IMR-90 (cell line): ENCODE measurements around the gene PLOD3. TPM values are rescaled to one million over a fixed set of nuclear protein-coding genes. Genes with fewer than 3 reads are reported as not detected.

ENCODE experiments used
- ATAC-seq: fragments of 200-7000 bp; cut with Tn5 transposase; 2 replicates; pipeline ENCODE4 v1.9.1; 2020; ENCODE audit warnings: low read depth, mild to moderate bottlenecking, moderate library complexity
- BruUV-seq: library from RNA; stranded (reverse); fragments of 400-500 nt; replicated peaks from 2 replicates; lab custom pipeline; 2021; lab: Mats Ljungman, UMichigan
- CTCF ChIA-PET: fragments of 300-600 bp; formaldehyde crosslinking; extraction: SDS; loops from one replicate; lab custom pipeline; 2021; ENCODE audit warnings: antibody characterized with exemption; lab: Yijun Ruan, JAX
- POLR2A ChIA-PET: fragments of 300-600 bp; sonication (Branson Sonifier 250); formaldehyde crosslinking; loops from one replicate; lab custom pipeline; 2022; ENCODE audit warnings: antibody characterized with exemption; ENCODE audit not compliant: unreplicated experiment; lab: Charles Lee
- DNase-seq: peaks from one replicate; pipeline ENCODE4 v3.0.0; 2013
- H2AFZ ChIP-seq: replicated peaks from 2 replicates; pipeline ENCODE3; 2013; ENCODE audit warnings: low read length, mild to moderate bottlenecking; ENCODE audit not compliant: poor library complexity
- H2AK5ac ChIP-seq: 2 replicates; pipeline ENCODE4 v1.6.1; 2013; ENCODE audit warnings: low read depth, low read length, inconsistent platforms
- H2AK9ac ChIP-seq: replicated peaks from 2 replicates; pipeline ENCODE3; 2013; ENCODE audit warnings: mild to moderate bottlenecking, low read depth, low read length, moderate library complexity; ENCODE audit not compliant: poor library complexity
- H2BK120ac ChIP-seq: 2 replicates; pipeline ENCODE4 v1.6.1; 2013; ENCODE audit warnings: low read depth, low read length, inconsistent platforms
- H2BK15ac ChIP-seq: 3 replicates; pipeline ENCODE4 v1.6.1; 2013; ENCODE audit warnings: low read depth, low read length, inconsistent platforms
- H2BK20ac ChIP-seq: 2 replicates; pipeline ENCODE4 v1.6.1; 2013; ENCODE audit warnings: low read depth, mild to moderate bottlenecking, inconsistent platforms, low read length, moderate library complexity
- H2BK5ac ChIP-seq: 2 replicates; pipeline ENCODE4 v1.6.1; 2013; ENCODE audit warnings: mild to moderate bottlenecking, low read depth, low read length, inconsistent platforms; ENCODE audit not compliant: poor library complexity, severe bottlenecking
- H3K14ac ChIP-seq: replicated peaks from 2 replicates; pipeline ENCODE4 v1.6.1; 2013; ENCODE audit warnings: low read depth, low read length, inconsistent platforms
- H3K18ac ChIP-seq: 2 replicates; pipeline ENCODE4 v1.6.1; 2013; ENCODE audit warnings: low read depth, low read length, control low read depth
- H3K23ac ChIP-seq: 2 replicates; pipeline ENCODE4 v1.6.1; 2013; ENCODE audit warnings: low read depth, low read length, inconsistent platforms
- H3K27ac ChIP-seq: 2 replicates; pipeline ENCODE4 v1.5.1; 2013; ENCODE audit warnings: mild to moderate bottlenecking, control low read depth, low read length; ENCODE audit not compliant: insufficient read depth
- H3K27me3 ChIP-seq: 2 replicates; pipeline ENCODE4 v1.6.1; 2013; ENCODE audit warnings: low read length; ENCODE audit not compliant: control insufficient read depth, insufficient read depth
- H3K36me3 ChIP-seq: 2 replicates; pipeline ENCODE4 v1.6.1; 2013; ENCODE audit warnings: low read length, mixed read lengths; ENCODE audit not compliant: control insufficient read depth, insufficient read depth
- H3K4ac ChIP-seq: 2 replicates; pipeline ENCODE4 v1.6.1; 2013; ENCODE audit warnings: low read depth, low read length, inconsistent platforms
- H3K4me1 ChIP-seq: 2 replicates; pipeline ENCODE4 v1.6.1; 2013; ENCODE audit warnings: low read length, mixed read lengths; ENCODE audit not compliant: control insufficient read depth, insufficient read depth
- H3K4me2 ChIP-seq: 2 replicates; pipeline ENCODE4 v1.6.1; 2013; ENCODE audit warnings: low read depth, mild to moderate bottlenecking, control low read depth, low read length, moderate library complexity
- H3K4me3 ChIP-seq: 2 replicates; pipeline ENCODE4 v1.5.1; 2013; ENCODE audit warnings: low read depth, mild to moderate bottlenecking, control low read depth, low read length, moderate library complexity; ENCODE audit not compliant: insufficient read depth
- H3K56ac ChIP-seq: 2 replicates; pipeline ENCODE4 v1.6.1; 2013; ENCODE audit warnings: low read length, inconsistent platforms; ENCODE audit not compliant: insufficient read depth; ENCODE audit errors: extremely low read depth
- H3K79me1 ChIP-seq, 2 experiments: 2 replicates each; pipeline ENCODE4 v1.6.1; 2013; ENCODE audit warnings: low read length in 2 of 2, inconsistent platforms in 1 of 2, low read depth in 1 of 2
- H3K9ac ChIP-seq: 2 replicates; pipeline ENCODE4 v1.6.1; 2013; ENCODE audit warnings: low read depth, low read length, control low read depth
- H3K9me1 ChIP-seq: 2 replicates; pipeline ENCODE4 v1.6.1; 2013; ENCODE audit warnings: low read length, inconsistent platforms; ENCODE audit not compliant: insufficient read depth
- H3K9me3 ChIP-seq: 2 replicates; pipeline ENCODE4 v1.6.1; 2013; ENCODE audit warnings: low read length; ENCODE audit not compliant: control insufficient read depth, insufficient read depth
- H4K20me1 ChIP-seq: 2 replicates; pipeline ENCODE4 v1.6.1; 2013; ENCODE audit warnings: low read length, inconsistent platforms; ENCODE audit not compliant: insufficient read depth
- H4K5ac ChIP-seq: 2 replicates; pipeline ENCODE4 v1.6.1; 2013; ENCODE audit warnings: mild to moderate bottlenecking, low read depth, low read length, control low read depth
- H4K8ac ChIP-seq, 2 experiments: 2 replicates each; pipeline ENCODE4 v1.6.1; 2013; ENCODE audit warnings: low read depth in 2 of 2, low read length in 2 of 2, control low read depth in 1 of 2, inconsistent platforms in 1 of 2
- H4K91ac ChIP-seq: 2 replicates; pipeline ENCODE4 v1.6.1; 2013; ENCODE audit warnings: low read depth, low read length, inconsistent platforms; ENCODE audit not compliant: insufficient read depth
- BHLHE40 ChIP-seq: fragments of 150-350 bp; IDR thresholded peaks from 2 replicates; pipeline ENCODE4 v1.6.1; 2016; ENCODE audit warnings: mild to moderate bottlenecking, low read depth, low read length
- CEBPB ChIP-seq: IDR thresholded peaks from 2 replicates; pipeline ENCODE4 v1.6.1; 2012; ENCODE audit warnings: low read depth, low read length, improper control_type of control experiment
- CHD1 ChIP-seq: IDR thresholded peaks from 2 replicates; pipeline ENCODE4 v1.6.1; 2012; ENCODE audit warnings: low read depth, low read length, improper control_type of control experiment
- ELK1 ChIP-seq: fragments of 150-350 bp; IDR thresholded peaks from 2 replicates; pipeline ENCODE4 v1.6.1; 2016; ENCODE audit warnings: low read depth, mild to moderate bottlenecking, low read length, moderate library complexity, borderline replicate concordance
- FOS ChIP-seq: fragments of 150-350 bp; IDR thresholded peaks from 2 replicates; pipeline ENCODE4 v1.6.1; 2016; ENCODE audit warnings: low read depth, low read length
- MAFK ChIP-seq: IDR thresholded peaks from 2 replicates; pipeline ENCODE4 v1.6.1; 2012; ENCODE audit warnings: low read depth, low read length, improper control_type of control experiment
- MAZ ChIP-seq: IDR thresholded peaks from 2 replicates; pipeline ENCODE4 v1.6.1; 2012; ENCODE audit warnings: low read depth, mild to moderate bottlenecking, low read length, improper control_type of control experiment, moderate library complexity, borderline replicate concordance
- MXI1 ChIP-seq: IDR thresholded peaks from 2 replicates; pipeline ENCODE4 v1.6.1; 2012; ENCODE audit warnings: low read depth, mild to moderate bottlenecking, low read length, moderate library complexity, borderline replicate concordance
- NFE2L2 ChIP-seq: fragments of 150-350 bp; IDR thresholded peaks from 2 replicates; pipeline ENCODE4 v1.6.1; 2016; ENCODE audit warnings: low read depth, mild to moderate bottlenecking, low read length
- POLR2A ChIP-seq: IDR thresholded peaks from 2 replicates; pipeline ENCODE4 v1.6.1; 2012; ENCODE audit warnings: mild to moderate bottlenecking, low read depth, low read length
- RAD21 ChIP-seq: IDR thresholded peaks from 2 replicates; pipeline ENCODE4 v1.6.1; 2012; ENCODE audit warnings: low read length, improper control_type of control experiment
- RCOR1 ChIP-seq: IDR thresholded peaks from 2 replicates; pipeline ENCODE4 v1.6.1; 2012; ENCODE audit warnings: mild to moderate bottlenecking, low read length, improper control_type of control experiment; ENCODE audit not compliant: insufficient replicate concordance
- RFX5 ChIP-seq: IDR thresholded peaks from 2 replicates; pipeline ENCODE4 v1.8.0; 2012; ENCODE audit warnings: low read depth, mild to moderate bottlenecking, low read length, moderate library complexity
- SMC3 ChIP-seq: fragments of 150-350 bp; IDR thresholded peaks from 2 replicates; pipeline ENCODE4 v1.6.1; 2016; ENCODE audit warnings: low read depth, mild to moderate bottlenecking, antibody characterized with exemption, low read length, moderate library complexity
- USF2 ChIP-seq: fragments of 150-350 bp; IDR thresholded peaks from 2 replicates; pipeline ENCODE4 v1.6.1; 2017; ENCODE audit warnings: mild to moderate bottlenecking, antibody characterized with exemption, low read length, low read depth
- WGBS, 2 experiments: methylation state at CpG; one replicate each; pipeline versions ENCODE4 v1.1.5 to v1.1.7; 2013; ENCODE audit warnings: missing lambda C conversion rate in 2 of 2; ENCODE audit not compliant: insufficient read length in 1 of 2; ENCODE audit errors: extremely low coverage in 2 of 2; 5-methylcytosine and 5-hydroxymethylcytosine counted together
- dilution Hi-C: fragments of 300-500 bp; cut with HindIII; formaldehyde crosslinking; loops from one replicate; pipeline ENCODE4 v1.14.3; 2018; ENCODE audit warnings: low sequenced_read_pairs; ENCODE audit not compliant: unreplicated experiment
- in situ Hi-C: fragments of 300-500 bp; cut with MboI; formaldehyde crosslinking; loops from 3 replicates; pipeline ENCODE4 v1.14.3; 2019; ENCODE audit warnings: low sequenced_read_pairs, inconsistent platforms, mixed read lengths
- intact Hi-C: fragments of 100-400 bp; cut with micrococcal nuclease; formaldehyde crosslinking; loops from 2 replicates; pipeline ENCODE4 v1.10.0; 2022
- polyA plus RNA-seq, 3 experiments: library from polyadenylated mRNA; depleted of rRNA; stranded (reverse); fragments of >200 nt; gene quantifications; 2 replicates each; pipeline ENCODE4 v1.2.3, GENCODE V29; 2012; ENCODE audit warnings: low replicate concordance in 1 of 3
- total RNA-seq: library from RNA; depleted of rRNA; stranded (reverse); fragments of >200 nt; gene quantifications from 2 replicates; pipeline ENCODE4 v1.2.3, GENCODE V29; 2012
- TF ChIP-seq, protein P1 (sequence below): conservative IDR thresholded peaks from 2 replicates; pipeline ENCODE4 v1.5.1; 2012; ENCODE audit warnings: mild to moderate bottlenecking, low read depth, low read length, improper control_type of control experiment

PLOD3 gene
- total and polyA plus RNA-seq, 2 of the 4 experiments (the other 2 are of a cell fraction): 21.7 to 159 TPM

- H2BK120ac ChIP-seq: no peak overlapping the region
- H2AFZ ChIP-seq: no peak overlapping the region
- no peak overlapping the region for H3K27ac ChIP-seq
- no peak overlapping the region for H3K4ac ChIP-seq
- H3K14ac ChIP-seq: no peak overlapping the region
- H3K27me3 ChIP-seq: peaks cover 44% of the 10 kb centered on the region
- no peak overlapping the region for H3K18ac ChIP-seq
- dilution Hi-C loops: no loop called here
- H2AK5ac ChIP-seq: no peak overlapping the region
- no peak overlapping the region for H2BK20ac ChIP-seq
- no TSS peak for BruUV-seq
- H3K79me1 ChIP-seq: no peaks in the 10 kb centered on the region
- POLR2A ChIA-PET: no interaction called here
- no peak overlapping the region for H4K5ac ChIP-seq
- H3K4me3 ChIP-seq: no peak overlapping the region
- H3K9me3 ChIP-seq: 0 out of 2 replicates have a peak, but pooled peaks cover 2% of the 10 kb centered on the region
- H3K9ac ChIP-seq: no peak overlapping the region
- H2BK5ac ChIP-seq: no peak overlapping the region
- in situ Hi-C loops: no loop called here
- no peaks in the 10 kb centered on the region for H3K36me3 ChIP-seq
- TF ChIP-seq, protein P1, sequence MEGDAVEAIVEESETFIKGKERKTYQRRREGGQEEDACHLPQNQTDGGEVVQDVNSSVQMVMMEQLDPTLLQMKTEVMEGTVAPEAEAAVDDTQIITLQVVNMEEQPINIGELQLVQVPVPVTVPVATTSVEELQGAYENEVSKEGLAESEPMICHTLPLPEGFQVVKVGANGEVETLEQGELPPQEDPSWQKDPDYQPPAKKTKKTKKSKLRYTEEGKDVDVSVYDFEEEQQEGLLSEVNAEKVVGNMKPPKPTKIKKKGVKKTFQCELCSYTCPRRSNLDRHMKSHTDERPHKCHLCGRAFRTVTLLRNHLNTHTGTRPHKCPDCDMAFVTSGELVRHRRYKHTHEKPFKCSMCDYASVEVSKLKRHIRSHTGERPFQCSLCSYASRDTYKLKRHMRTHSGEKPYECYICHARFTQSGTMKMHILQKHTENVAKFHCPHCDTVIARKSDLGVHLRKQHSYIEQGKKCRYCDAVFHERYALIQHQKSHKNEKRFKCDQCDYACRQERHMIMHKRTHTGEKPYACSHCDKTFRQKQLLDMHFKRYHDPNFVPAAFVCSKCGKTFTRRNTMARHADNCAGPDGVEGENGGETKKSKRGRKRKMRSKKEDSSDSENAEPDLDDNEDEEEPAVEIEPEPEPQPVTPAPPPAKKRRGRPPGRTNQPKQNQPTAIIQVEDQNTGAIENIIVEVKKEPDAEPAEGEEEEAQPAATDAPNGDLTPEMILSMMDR: no peak
- TF ChIP-seq ELK1: no peak
- TF ChIP-seq BHLHE40: no peak
- TF ChIP-seq RFX5: no peak
- TF ChIP-seq USF2: no peak
- no peak for TF ChIP-seq NFE2L2
- no peak for TF ChIP-seq CHD1
- no peak for TF ChIP-seq RAD21
- TF ChIP-seq FOS: no peak
- no peak for TF ChIP-seq MXI1
- no peak for TF ChIP-seq SMC3
- TF ChIP-seq POLR2A: no peak
- TF ChIP-seq MAZ: no peak
- no peak for TF ChIP-seq RCOR1
- TF ChIP-seq MAFK: no peak
- no peak for TF ChIP-seq CEBPB
- CTCF ChIA-PET: no interaction called here
- H4K20me1 ChIP-seq: no peaks in the 10 kb centered on the region
- intact Hi-C loops: no loop called here
- H3K23ac ChIP-seq: no peak overlapping the region
- no peak overlapping the region for H4K8ac ChIP-seq
- DNase-seq (no peak), ATAC-seq (no peak)
- H3K9me1 ChIP-seq: no peaks in the 10 kb centered on the region; the same call in 1 of the 2 replicates
- no peak overlapping the region for H3K4me2 ChIP-seq
- H2BK15ac ChIP-seq: no peak overlapping the region
- H3K56ac ChIP-seq: no peak overlapping the region
- no peaks in the 10 kb centered on the region for H3K4me1 ChIP-seq
- no peak overlapping the region for H4K91ac ChIP-seq
- WGBS, 2 experiments: no CpG with 5 or more reads among the region's 14 CpGs
- H2AK9ac ChIP-seq: no peak overlapping the region
Observed at GRCh38 chr7:101198476-101198875, 18.9 kb downstream of the PLOD3 start.
